ENCODE results near the gene PAK1IP1.
"Not testable (repeated sequence)": the region's sequence is repeated elsewhere in the genome, so short reads cannot be mapped to it uniquely, and the experiment has no call there.

Gene PAK1IP1

DNA sequence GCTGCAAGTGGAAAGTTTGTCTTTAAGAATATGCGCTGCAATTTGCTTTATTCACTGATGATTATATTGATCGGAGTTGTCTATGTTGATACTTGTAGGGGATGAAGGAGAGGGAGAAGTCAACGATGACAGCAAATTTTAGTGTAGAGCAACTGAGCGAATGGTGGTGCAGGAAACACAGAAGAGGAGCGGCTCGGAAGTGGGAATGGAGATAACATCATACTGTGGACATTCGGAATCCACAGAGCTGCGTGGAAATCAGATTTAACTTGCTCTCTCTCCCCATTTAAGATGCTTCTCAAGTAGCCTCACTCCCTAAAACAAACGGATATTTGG lies 52.1 kb downstream of the PAK1IP1 start:
- no peak for DNase-seq

DNA sequence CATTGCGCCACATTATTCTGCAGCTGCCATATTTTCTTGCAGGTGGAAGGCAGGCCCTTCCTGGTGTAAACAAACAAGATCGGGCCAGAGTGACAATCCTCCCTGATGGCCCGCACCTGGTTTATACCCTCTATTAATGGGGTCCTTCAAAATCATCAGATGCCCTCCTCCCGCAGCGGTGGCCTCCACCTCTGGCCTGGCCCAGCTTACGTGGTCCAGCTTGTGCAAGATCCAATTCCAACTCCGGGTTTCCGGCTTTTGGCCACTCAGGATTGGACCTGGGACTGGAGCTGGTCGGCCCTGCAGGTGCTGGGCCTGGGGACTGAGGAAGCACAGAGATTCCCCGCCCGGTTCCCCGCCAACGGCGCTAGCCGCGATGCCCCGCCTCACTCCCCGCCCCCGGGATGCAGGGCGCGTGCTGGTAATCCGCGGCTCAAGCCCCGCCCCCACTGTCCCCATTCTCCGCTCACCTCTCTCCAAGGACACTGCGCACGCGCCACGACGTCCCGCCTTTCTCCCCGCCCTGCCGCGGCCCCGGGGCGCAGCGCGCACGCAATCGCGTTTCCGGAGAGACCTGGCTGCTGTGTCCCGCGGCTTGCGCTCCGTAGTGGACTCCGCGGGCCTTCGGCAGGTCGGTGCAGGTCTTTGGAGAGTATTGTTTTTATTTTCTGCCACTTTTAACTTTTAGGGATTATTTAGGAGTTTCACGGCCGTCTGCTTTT lies 52.6 kb downstream of the PAK1IP1 start, which contains the start of gene TMEM14B:
Gene TMEM14B, plus strand, starts transcription at position 555 of the 722 bp plus-strand sequence. CDS start 1,441 bp downstream, outside the sequence.
- peak; percentile 100 for DNase-seq

GRCh38 chr6:10749734-10750133 lies 55.0 kb downstream of the PAK1IP1 start:
- no peak for DNase-seq

DNA sequence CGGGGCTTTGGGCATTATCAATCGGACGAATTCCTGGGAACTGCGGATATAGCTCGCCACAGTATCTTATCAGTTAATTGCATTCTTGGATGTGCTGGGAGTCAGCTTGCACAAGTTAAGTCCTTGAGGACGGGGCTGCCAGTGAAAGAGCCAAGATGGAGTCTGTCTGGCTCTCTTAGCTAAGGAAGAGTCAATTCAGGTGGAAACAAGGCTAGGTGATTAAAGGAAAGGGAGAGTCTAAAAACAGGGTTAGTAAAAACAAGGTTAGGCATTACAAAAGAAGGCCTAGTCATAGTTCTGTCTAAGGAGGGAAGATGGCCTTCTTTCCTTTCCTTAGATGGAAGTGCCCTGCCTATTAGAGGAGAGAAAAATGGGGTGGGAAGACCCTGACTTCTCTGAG lies 55.8 kb downstream of the PAK1IP1 start:
- not testable (repeated sequence) for DNase-seq

- not testable (repeated sequence) for DNase-seq
Observed at GRCh38 chr6:10751757-10752156, 57.0 kb downstream of the PAK1IP1 start.

- no peak for DNase-seq
Observed at GRCh38 chr6:10756085-10756484, 61.3 kb downstream of the PAK1IP1 start.

Data from stimulated activated CD4-positive, alpha-beta T cell treated with anti-CD3 and anti-CD28 coated beads, Interleukin-12 subunit alpha, Interleukin-12 subunit beta, amount 100 ng/mL, for 4 hours (primary cell).